GM12892 (cell line): ENCODE results near the gene MLLT1.

ENCODE experiments used
- POLR2A ChIP-seq: IDR thresholded peaks from 2 replicates; pipeline ENCODE4 v1.6.1; 2011; ENCODE audit warnings: low read depth, low read length, control low read depth
- POLR2AphosphoS5 ChIP-seq: IDR thresholded peaks from 2 replicates; pipeline ENCODE4 v1.6.1; 2011; ENCODE audit warnings: low read depth, low read length, control low read depth
- TAF1 ChIP-seq: IDR thresholded peaks from 2 replicates; pipeline ENCODE4 v1.6.1; 2011; ENCODE audit warnings: low read depth, mild to moderate bottlenecking, control low read depth, low read length, borderline replicate concordance

DNA sequence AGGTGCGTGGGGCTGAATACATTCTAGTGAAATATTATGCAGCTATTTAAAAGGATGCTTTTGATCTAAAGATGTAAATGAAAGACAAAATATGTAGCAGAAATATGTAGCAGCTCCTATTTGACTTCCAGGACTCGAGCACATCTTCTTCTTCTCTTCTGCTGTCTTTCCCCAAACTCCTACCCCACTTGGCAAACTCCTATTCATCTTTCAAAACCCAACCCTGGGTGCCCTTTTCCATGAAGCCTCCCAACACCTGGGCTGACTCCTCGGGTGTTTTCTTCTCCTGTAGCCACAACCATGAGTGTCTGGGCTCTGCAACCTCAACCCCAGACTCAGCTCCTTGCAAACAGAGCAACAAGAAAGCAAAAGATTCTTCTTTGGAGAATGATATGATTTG, 42.5 kb upstream of the MLLT1 start:
- TF ChIP-seq POLR2A = no peak
- TF ChIP-seq POLR2AphosphoS5 = no peak
- no peak for TF ChIP-seq TAF1
